Fibroblast of mammary gland (primary cell): Measurements from ENCODE around the gene TIMELESS.

Experiments
- DNase-seq: peaks from one replicate; pipeline ENCODE4 v3.0.0-alpha.2; 2010; ENCODE audit warnings: low read depth
- H3K4me3 ChIP-seq: 2 replicates; pipeline ENCODE4 v1.5.1; 2011; ENCODE audit warnings: low read depth, mild to moderate bottlenecking, low read length, moderate library complexity; ENCODE audit not compliant: control insufficient read depth
- TF ChIP-seq, protein P1 (sequence below): conservative IDR thresholded peaks from 2 replicates; pipeline ENCODE4 v1.5.1; 2011; ENCODE audit warnings: low read depth, low read length, inconsistent platforms; ENCODE audit not compliant: control insufficient read depth, insufficient read depth

The TIMELESS gene

DNA sequence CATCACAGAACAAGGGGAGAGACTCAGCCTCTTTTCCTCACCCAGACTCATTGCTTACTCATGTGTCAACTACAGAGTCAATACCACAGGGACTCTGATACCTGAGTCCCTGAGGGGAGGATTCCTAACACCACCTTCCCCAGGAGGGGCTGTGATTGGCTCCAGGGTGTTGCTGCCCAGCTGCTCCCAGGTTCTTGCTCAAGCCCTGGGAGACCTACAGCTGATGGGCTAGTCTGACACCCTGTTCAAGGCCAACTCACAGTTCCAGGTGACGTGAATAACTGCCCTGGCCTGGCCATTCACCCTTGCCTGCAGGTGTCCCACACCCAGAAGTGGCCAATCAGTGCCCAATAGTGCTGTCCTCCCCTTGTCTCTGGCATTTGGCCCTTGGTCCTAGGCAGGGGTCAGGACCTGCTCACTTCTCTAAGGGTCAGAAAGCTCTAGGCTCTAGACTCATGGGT lies 27.8 kb upstream of the TIMELESS start:
- no peak overlapping the region for H3K4me3 ChIP-seq
- DNase-seq = no peak
- TF ChIP-seq, protein P1, sequence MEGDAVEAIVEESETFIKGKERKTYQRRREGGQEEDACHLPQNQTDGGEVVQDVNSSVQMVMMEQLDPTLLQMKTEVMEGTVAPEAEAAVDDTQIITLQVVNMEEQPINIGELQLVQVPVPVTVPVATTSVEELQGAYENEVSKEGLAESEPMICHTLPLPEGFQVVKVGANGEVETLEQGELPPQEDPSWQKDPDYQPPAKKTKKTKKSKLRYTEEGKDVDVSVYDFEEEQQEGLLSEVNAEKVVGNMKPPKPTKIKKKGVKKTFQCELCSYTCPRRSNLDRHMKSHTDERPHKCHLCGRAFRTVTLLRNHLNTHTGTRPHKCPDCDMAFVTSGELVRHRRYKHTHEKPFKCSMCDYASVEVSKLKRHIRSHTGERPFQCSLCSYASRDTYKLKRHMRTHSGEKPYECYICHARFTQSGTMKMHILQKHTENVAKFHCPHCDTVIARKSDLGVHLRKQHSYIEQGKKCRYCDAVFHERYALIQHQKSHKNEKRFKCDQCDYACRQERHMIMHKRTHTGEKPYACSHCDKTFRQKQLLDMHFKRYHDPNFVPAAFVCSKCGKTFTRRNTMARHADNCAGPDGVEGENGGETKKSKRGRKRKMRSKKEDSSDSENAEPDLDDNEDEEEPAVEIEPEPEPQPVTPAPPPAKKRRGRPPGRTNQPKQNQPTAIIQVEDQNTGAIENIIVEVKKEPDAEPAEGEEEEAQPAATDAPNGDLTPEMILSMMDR = no peak

DNA sequence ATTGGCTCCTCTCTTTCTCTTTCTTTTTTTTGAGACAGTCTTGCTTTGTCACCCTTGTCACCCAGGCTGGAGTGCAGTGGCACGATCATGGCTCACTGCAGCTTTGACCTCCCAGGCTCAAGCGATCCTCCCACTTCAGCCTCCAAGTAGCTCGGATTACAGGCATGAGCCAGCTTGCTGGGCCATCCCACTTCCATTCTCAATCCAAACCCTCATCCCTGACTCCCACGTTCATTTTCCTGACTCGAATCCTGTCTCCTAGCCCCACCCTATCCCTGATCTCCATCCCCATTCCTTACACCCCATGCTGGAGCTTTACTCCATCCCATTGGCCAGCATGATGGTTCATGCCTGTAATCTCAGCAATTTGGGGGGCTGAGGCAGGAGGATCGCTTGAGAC lies 26.9 kb upstream of the TIMELESS start:
- TF ChIP-seq, protein P1 = no peak
- DNase-seq = no peak
- no peak overlapping the region for H3K4me3 ChIP-seq

DNA sequence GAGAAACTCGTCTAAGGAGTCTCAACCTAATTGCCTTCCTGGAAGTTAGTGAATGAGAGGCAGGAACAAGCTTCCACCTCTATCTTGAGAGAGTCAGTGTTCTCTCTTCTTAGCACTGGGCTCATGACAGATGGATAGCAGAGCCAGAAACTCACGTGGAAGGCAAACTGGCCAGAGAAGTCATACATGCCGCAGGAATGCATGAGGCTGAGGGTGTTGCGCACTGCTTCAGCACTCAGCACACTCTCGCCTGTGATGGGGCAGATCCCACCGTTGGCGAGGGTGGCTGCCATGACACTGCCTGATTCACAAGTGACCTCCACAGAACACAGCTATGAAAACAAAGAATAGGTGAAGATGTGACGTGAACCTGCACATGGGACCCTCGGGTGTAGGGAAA lies 25.2 kb upstream of the TIMELESS start:
- no peak for DNase-seq
- no peak overlapping the region for H3K4me3 ChIP-seq
- TF ChIP-seq, protein P1 = no peak

DNA sequence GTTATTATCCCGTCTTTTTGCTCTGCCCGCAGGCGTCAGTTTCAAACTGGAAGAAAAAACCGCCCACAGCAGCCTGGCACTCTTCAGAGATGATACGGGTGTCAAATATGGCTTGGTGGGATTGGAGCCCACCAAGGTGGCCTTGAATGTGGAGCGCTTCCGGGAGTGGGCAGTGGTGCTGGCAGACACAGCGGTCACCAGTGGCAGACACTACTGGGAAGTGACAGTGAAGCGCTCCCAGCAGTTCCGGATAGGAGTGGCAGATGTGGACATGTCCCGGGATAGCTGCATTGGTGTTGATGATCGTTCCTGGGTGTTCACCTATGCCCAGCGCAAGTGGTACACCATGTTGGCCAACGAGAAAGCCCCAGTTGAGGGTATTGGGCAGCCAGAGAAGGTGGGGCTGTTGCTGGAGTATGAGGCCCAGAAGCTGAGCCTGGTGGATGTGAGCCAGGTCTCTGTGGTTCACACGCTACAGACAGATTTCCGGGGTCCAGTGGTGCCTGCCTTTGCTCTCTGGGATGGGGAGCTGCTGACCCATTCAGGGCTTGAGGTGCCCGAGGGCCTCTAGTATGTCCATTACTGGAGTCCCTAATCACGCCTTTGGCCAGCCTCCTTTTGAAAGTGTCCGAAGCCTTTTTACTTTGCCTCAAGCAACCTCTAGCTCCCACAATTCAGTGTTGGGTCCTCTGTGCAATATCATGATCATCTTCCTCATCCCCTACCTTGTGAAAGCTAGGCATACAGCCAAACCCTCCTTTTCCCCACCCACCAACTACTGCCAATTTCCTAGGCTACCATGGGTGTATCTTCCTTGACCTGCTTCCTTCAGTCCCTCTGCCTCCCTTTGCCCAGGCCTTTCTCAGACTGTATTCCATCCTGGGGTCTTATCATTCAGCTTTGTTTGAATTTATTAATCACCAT lies 20.0 kb upstream of the TIMELESS start:
- TF ChIP-seq, protein P1 = no peak
- H3K4me3 ChIP-seq = peak overlapping the region; percentile 100
- peak; percentile 2 for DNase-seq

DNA sequence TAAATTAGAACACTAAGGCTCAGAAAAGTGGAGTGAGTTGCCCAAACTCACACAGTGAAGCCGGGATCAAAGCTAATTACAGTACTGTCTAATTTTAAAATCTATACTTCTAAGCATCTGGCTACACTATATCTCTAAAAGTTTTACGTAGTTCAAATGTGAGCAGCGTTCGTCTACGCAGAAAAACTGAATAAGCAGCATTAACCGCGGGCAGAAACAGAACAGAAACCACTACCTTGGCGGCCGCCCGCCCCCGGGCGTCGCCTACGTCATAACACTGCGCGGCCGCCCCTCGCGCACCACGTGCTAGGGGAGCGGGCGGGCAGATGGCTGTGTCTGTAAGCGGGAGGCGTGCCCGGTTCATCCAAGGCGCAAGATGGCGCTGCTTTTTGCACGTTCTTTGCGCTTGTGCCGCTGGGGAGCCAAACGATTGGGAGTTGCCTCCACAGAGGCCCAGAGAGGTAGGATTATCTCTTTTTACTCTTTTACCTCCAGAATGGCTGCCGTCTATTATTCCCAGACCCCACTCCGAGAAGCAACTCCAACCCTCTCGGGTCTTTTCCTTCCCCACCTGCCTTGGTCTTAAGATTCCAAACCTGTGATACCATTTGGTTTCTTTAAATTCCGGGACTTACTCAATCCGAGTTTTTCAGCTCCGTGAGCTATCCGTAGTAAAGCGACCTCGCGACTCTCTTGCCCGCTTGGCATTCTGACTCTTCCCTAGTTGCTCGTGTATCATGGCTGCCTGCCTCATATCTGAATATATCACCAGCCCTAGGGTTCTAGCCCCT lies 19.2 kb upstream of the TIMELESS start, which contains the start of gene SPRYD4:
Gene SPRYD4 (plus strand): TSS at position 363 of the 791 bp plus-strand sequence. CDS start 14 bp downstream, at position 377.
- TF ChIP-seq, protein P1 = no peak
- peak; percentile 89 for DNase-seq
- peak within 1 kb of the TSS; percentile 100 for H3K4me3 ChIP-seq

DNA sequence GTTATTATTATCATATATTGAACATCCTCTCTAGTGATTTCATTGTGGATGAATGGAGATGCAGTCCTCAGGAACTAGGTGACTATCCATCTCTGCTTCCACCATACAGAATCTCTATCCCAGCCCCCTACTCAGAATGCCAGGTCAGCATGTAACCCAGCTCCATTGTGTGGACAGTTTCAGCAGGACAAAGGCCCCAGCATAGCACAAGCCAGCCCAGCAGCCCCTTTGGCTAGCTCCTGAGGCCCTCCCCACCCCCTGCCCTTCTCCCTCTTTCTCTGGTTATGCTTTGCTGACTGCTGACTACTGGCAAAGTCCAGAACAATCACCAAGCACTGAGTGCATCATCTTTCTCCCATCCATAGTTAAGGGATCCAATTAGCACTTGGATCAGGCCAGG lies 13.3 kb upstream of the TIMELESS start:
- DNase-seq = no peak
- no peak overlapping the region for H3K4me3 ChIP-seq
- TF ChIP-seq, protein P1 = no peak
